CD4-positive, alpha-beta memory T cell (primary cell): ENCODE data around the gene PEPD. TPM values are rescaled to one million over a fixed set of nuclear protein-coding genes. Genes with fewer than 3 reads are reported as not detected.

Source experiments
- CTCF ChIA-PET: fragments of 350-600 bp; sonication (Branson Sonifier 250); formaldehyde crosslinking; loops from one replicate; lab custom pipeline; 2021; ENCODE audit warnings: inconsistent platforms; ENCODE audit not compliant: partially characterized antibody; lab: Charles Lee
- POLR2A ChIA-PET: fragments of 350-600 bp; sonication (Branson Sonifier 250); formaldehyde crosslinking; loops from one replicate; lab custom pipeline; 2021; ENCODE audit not compliant: partially characterized antibody; lab: Charles Lee
- DNase-seq, 5 donors: peaks; one replicate each; pipeline versions ENCODE4 v3.0.0 to v3.0.0-alpha.2; 2020 to 2022; ENCODE audit warnings: mixed read lengths in 1 of 5
- H3K27ac ChIP-seq: one replicate; pipeline ENCODE4 v1.7.0; 2013; ENCODE audit warnings: low read depth, low read length
- H3K27me3 ChIP-seq: 2 replicates; pipeline ENCODE4 v1.7.0; 2013; ENCODE audit warnings: mild to moderate bottlenecking, low read length, moderate library complexity; ENCODE audit not compliant: insufficient read depth
- H3K36me3 ChIP-seq: 2 replicates; pipeline ENCODE4 v1.7.0; 2013; ENCODE audit warnings: mild to moderate bottlenecking, low read length, moderate library complexity; ENCODE audit not compliant: insufficient read depth
- H3K4me1 ChIP-seq: 2 replicates; pipeline ENCODE4 v1.7.0; 2013; ENCODE audit warnings: mild to moderate bottlenecking, low read length, moderate library complexity; ENCODE audit not compliant: insufficient read depth
- H3K4me3 ChIP-seq, 2 donors: one replicate each; pipeline ENCODE4 v1.7.0; 2013; ENCODE audit warnings: low read length in 2 of 2, mild to moderate bottlenecking in 1 of 2
- H3K9me3 ChIP-seq, 2 donors: one replicate each; pipeline ENCODE4 v1.7.0; 2013; ENCODE audit warnings: low read length in 2 of 2, control low read depth in 1 of 2; ENCODE audit not compliant: control insufficient read depth in 1 of 2
- H3K27ac Mint-ChIP-seq, 7 donors: one replicate each; pipeline ENCODE4 v1.8.0; 2020 to 2021; ENCODE audit warnings: mixed read lengths in 7 of 7, mild to moderate bottlenecking in 6 of 7, inconsistent platforms in 3 of 7, moderate library complexity in 3 of 7
- H3K27me3 Mint-ChIP-seq, 2 donors: one replicate each; pipeline ENCODE4 v1.8.0; 2020 to 2021; ENCODE audit warnings: mixed read lengths in 2 of 2
- H3K36me3 Mint-ChIP-seq, 2 donors: one replicate each; pipeline ENCODE4 v1.8.0; 2020 to 2021; ENCODE audit warnings: mixed read lengths in 2 of 2, inconsistent platforms in 1 of 2, mild to moderate bottlenecking in 1 of 2
- H3K4me1 Mint-ChIP-seq, 4 donors: one replicate each; pipeline ENCODE4 v1.8.0; 2020 to 2021; ENCODE audit warnings: mixed read lengths in 4 of 4, mild to moderate bottlenecking in 1 of 4
- H3K4me3 Mint-ChIP-seq, 8 donors: one replicate each; pipeline ENCODE4 v1.8.0; 2020 to 2021; ENCODE audit warnings: mixed read lengths in 8 of 8, mild to moderate bottlenecking in 7 of 8, moderate library complexity in 6 of 8, inconsistent platforms in 3 of 8
- H3K9me3 Mint-ChIP-seq, 8 donors: one replicate each; pipeline ENCODE4 v1.8.0; 2020 to 2021; ENCODE audit warnings: mixed read lengths in 8 of 8, mild to moderate bottlenecking in 5 of 8, inconsistent platforms in 3 of 8, moderate library complexity in 1 of 8
- intact Hi-C: fragments of 100-400 bp; cut with micrococcal nuclease; formaldehyde crosslinking; loops from one replicate; pipeline ENCODE4 v1.15.1; 2023
- polyA plus RNA-seq, 2 donors: library from polyadenylated mRNA; unstranded; fragments of 300-500 nt; fragmentation: Illumina TruSeq; gene quantifications; one replicate each; pipeline ENCODE4 v1.2.3, GENCODE V29; 2021
- total RNA-seq, 2 experiments: library from RNA; stranded (reverse); gene quantifications; one replicate each; pipeline ENCODE4 v1.2.3, GENCODE V29; 2021

Gene PEPD
- total and polyA plus RNA-seq, 4 experiments from 2014 or later, result 27.6 to 213 (median 77.8) TPM

DNA sequence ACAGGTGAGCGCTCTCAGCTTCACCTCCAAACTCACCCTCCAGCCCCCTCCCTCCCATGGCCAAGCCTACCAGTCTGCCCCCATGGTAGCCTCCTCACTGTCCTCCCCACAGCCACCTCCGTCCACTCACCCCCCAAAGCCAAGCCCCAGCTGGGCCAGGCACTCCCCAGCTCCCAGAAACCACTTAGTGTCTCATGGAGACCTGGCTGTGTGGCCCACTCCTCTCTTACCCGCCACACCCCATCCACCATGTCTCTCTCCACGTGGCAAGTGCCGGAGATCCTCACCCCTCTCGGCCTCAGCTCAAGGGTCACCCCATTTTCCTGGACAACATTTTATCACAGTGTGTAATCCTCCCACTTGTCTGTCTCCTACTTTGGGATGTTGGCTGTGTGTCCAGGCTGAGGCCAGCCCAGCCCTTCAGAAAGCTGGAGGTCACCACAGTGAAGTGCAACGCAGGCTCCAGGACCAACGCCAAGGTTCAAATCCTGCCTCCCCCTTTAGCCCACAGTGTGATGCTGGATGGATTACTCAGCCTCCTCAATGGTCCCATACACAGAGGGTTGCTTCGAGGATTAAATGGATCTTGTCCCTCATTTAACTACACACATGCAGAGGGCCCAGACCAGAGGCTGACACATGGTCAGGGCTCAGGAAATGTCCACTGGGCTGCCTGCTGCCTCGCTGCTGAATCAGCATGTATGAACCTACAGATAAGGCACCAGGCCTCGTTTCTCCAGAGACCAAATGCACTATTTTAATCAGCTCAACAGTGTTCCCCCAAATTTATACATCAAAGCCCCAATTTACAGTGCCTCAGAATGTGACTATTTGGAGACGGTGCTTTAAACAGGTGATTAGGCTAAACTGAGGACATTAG lies 76.8 kb downstream of the PEPD start:
- no peak overlapping the region for H3K27ac Mint-ChIP-seq
- no peak overlapping the region for H3K4me3 Mint-ChIP-seq
- no peaks in the 10 kb centered on the region for H3K27me3 Mint-ChIP-seq
- no peaks in the 10 kb centered on the region for H3K9me3 Mint-ChIP-seq
- Histone ChIP-seq H3K27me3 (no peaks in the 10 kb centered on the region), H3K9me3 (no peaks in the 10 kb centered on the region), H3K36me3 (no peaks in the 10 kb centered on the region), H3K4me3 (no peak overlapping the region), H3K4me1 (no peaks in the 10 kb centered on the region), H3K27ac (no peak overlapping the region)
- ChIA-PET CTCF (interaction anchor here (1.5 kb wide), 1 partner anchor 14 kb away, joined by 5 read pairs; no protein-coding TSS in a partner anchor), POLR2A (no interaction called here)
- peak in 1 of 5 donors; percentile 12 for DNase-seq
- peaks cover 0 to 4% (median under 1%) of the 10 kb centered on the region in 4 donors for H3K4me1 Mint-ChIP-seq
- intact Hi-C loops, result no loop called here
- H3K36me3 Mint-ChIP-seq, result peaks cover 4 to 20% of the 10 kb centered on the region in 2 donors

GRCh38 chr19:33443638-33444561 lies 77.7 kb downstream of the PEPD start:
- Mint-ChIP-seq H3K36me3 (peaks cover 1 to 13% of the 10 kb centered on the region in 2 donors), H3K4me1 (peaks cover 0 to 4% (median under 1%) of the 10 kb centered on the region in 4 donors), H3K4me3 (no peak overlapping the region), H3K27ac (no peak overlapping the region), H3K9me3 (no peaks in the 10 kb centered on the region), H3K27me3 (no peaks in the 10 kb centered on the region)
- POLR2A ChIA-PET, result no interaction called here
- DNase-seq, result peak in 1 of 5 donors; percentile 19
- no peaks in the 10 kb centered on the region for H3K36me3 ChIP-seq
- H3K9me3 ChIP-seq, result no peaks in the 10 kb centered on the region
- intact Hi-C loops, result no loop called here
- no peak overlapping the region for H3K27ac ChIP-seq
- no peaks in the 10 kb centered on the region for H3K4me1 ChIP-seq
- CTCF ChIA-PET, result no interaction called here
- H3K4me3 ChIP-seq, result no peak overlapping the region
- no peaks in the 10 kb centered on the region for H3K27me3 ChIP-seq

DNA sequence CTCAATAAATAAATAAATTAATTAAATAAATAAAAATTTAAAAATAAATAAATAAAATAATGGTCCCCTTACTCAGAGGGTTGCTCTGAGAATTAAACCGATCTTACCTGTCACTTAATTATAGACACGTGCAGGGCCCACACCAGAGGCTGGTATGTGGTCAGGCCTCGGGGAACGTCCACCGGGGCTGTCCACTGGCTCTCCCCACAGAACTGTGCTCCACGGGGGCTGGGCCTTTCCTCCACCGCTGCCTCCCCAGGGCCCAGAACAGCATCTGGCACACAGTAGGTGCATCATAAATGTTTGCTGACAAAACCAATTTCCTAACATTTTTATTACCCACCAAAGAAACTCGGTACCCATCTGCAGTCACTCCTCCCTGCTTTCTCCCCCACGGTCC lies 78.9 kb downstream of the PEPD start:
- Mint-ChIP-seq H3K4me3 (no peak overlapping the region), H3K4me1 (peaks cover 0 to 4% (median under 1%) of the 10 kb centered on the region in 4 donors), H3K9me3 (no peaks in the 10 kb centered on the region), H3K27ac (peak overlapping the region in 1 of 7 donors; percentile 60), H3K36me3 (peaks cover 0 to 13% of the 10 kb centered on the region in 2 donors), H3K27me3 (no peaks in the 10 kb centered on the region)
- ChIA-PET POLR2A (no interaction called here), CTCF (no interaction called here)
- no peaks in the 10 kb centered on the region for H3K9me3 ChIP-seq
- H3K27me3 ChIP-seq, result no peaks in the 10 kb centered on the region
- no peaks in the 10 kb centered on the region for H3K4me1 ChIP-seq
- H3K27ac ChIP-seq, result no peak overlapping the region
- DNase-seq, result no peak
- no peaks in the 10 kb centered on the region for H3K36me3 ChIP-seq
- intact Hi-C loops, result no loop called here
- no peak overlapping the region for H3K4me3 ChIP-seq

DNA sequence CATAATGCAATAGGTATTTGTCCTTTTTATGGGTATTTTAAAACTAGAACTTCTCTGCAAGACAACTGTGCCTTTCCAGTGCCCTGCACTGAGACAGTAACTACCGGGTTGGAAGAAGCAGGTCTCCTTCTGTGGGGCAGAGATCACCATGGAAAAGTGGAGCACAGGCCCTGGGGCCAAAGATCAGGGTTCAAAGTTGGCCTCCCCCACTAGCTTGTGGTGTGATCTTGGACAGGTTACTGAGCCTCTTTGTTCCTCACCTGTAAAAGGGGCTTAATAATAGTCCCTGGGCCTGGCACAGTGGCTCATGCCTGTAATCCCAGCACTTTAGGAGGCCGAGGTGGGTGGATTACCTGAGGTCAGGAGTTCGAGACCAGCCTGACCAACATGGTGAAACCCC lies 79.8 kb downstream of the PEPD start:
- Mint-ChIP-seq H3K27me3 (no peaks in the 10 kb centered on the region), H3K27ac (peak overlapping the region in 1 of 7 donors; percentile 39), H3K4me1 (peaks cover 0 to 4% (median under 1%) of the 10 kb centered on the region in 4 donors), H3K9me3 (no peaks in the 10 kb centered on the region), H3K36me3 (peaks cover 0 to 13% of the 10 kb centered on the region in 2 donors), H3K4me3 (no peak overlapping the region)
- Histone ChIP-seq H3K27ac (no peak overlapping the region), H3K9me3 (no peaks in the 10 kb centered on the region), H3K27me3 (no peaks in the 10 kb centered on the region), H3K4me1 (no peaks in the 10 kb centered on the region), H3K36me3 (no peaks in the 10 kb centered on the region), H3K4me3 (no peak overlapping the region)
- POLR2A ChIA-PET, result no interaction called here
- intact Hi-C loops, result no loop called here
- CTCF ChIA-PET, result no interaction called here
- no peak for DNase-seq

GRCh38 chr19:33441277-33441699 lies 80.3 kb downstream of the PEPD start:
- Mint-ChIP-seq H3K9me3 (no peaks in the 10 kb centered on the region), H3K27ac (peak overlapping the region in 1 of 7 donors; percentile 39), H3K36me3 (peaks cover 0 to 13% of the 10 kb centered on the region in 2 donors), H3K27me3 (no peaks in the 10 kb centered on the region), H3K4me3 (no peak overlapping the region), H3K4me1 (peaks cover 0 to 4% (median under 1%) of the 10 kb centered on the region in 4 donors)
- H3K36me3 ChIP-seq, result no peaks in the 10 kb centered on the region
- DNase-seq, result no peak
- intact Hi-C loops, result no loop called here
- no peaks in the 10 kb centered on the region for H3K9me3 ChIP-seq
- ChIA-PET POLR2A (no interaction called here), CTCF (interaction anchor here (0.8 kb wide), 1 partner anchor 25 kb away, joined by 3 read pairs; no protein-coding TSS in a partner anchor)
- H3K4me3 ChIP-seq, result no peak overlapping the region
- H3K4me1 ChIP-seq, result no peaks in the 10 kb centered on the region
- no peaks in the 10 kb centered on the region for H3K27me3 ChIP-seq
- H3K27ac ChIP-seq, result no peak overlapping the region

GRCh38 chr19:33440682-33441081 lies 80.9 kb downstream of the PEPD start:
- H3K27me3 Mint-ChIP-seq, result no peaks in the 10 kb centered on the region
- CTCF ChIA-PET, result interaction anchor here (0.8 to 1.0 kb wide), 2 partner anchors 10 to 25 kb away, joined by 3 to 4 read pairs; no protein-coding TSS in a partner anchor

More at GRCh38 chr19:33440682-33441081, 80.9 kb downstream of the PEPD start:
- intact Hi-C loops, result no loop called here
- no peak for DNase-seq
- no peaks in the 10 kb centered on the region for H3K9me3 ChIP-seq
- no peak overlapping the region for H3K27ac ChIP-seq
- POLR2A ChIA-PET, result no interaction called here
- Mint-ChIP-seq H3K4me3 (no peak overlapping the region), H3K4me1 (peaks cover 0 to 4% (median under 1%) of the 10 kb centered on the region in 4 donors), H3K27ac (no peak overlapping the region), H3K36me3 (peaks cover 0 to 9% of the 10 kb centered on the region in 2 donors), H3K9me3 (no peaks in the 10 kb centered on the region)
- no peaks in the 10 kb centered on the region for H3K27me3 ChIP-seq
- no peaks in the 10 kb centered on the region for H3K4me1 ChIP-seq
- H3K4me3 ChIP-seq, result no peak overlapping the region
- no peaks in the 10 kb centered on the region for H3K36me3 ChIP-seq
